GM19328 (cell line): ENCODE data around the gene FARP1.

ENCODE experiments used
- ATAC-seq: cut with Tn5 transposase; IDR thresholded peaks from one replicate; pipeline ENCODE4 v1.9.1; 2021; ENCODE audit warnings: mild to moderate bottlenecking, moderate library complexity; ENCODE audit not compliant: unreplicated experiment

The FARP1 gene

DNA sequence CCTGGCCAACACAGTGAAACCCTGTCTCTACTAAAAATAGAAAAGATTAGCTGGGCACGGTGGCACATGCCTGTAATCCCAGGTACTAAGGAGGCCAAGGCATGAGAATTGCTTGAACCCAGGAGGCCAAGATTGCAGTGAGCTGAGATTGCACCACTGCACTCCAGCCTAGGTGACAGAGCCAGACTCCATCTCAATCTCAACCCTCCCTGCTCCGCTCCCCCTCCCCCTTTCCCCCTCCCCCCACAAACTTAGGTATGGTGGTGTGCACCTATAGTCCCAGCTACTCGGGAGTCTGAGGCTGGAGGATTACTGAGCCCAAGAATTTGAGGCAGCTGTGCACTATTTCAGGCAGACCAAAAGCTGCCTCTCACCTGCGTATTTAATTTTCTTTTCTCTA, 55.8 kb downstream of the FARP1 start:
- no peak for ATAC-seq

DNA sequence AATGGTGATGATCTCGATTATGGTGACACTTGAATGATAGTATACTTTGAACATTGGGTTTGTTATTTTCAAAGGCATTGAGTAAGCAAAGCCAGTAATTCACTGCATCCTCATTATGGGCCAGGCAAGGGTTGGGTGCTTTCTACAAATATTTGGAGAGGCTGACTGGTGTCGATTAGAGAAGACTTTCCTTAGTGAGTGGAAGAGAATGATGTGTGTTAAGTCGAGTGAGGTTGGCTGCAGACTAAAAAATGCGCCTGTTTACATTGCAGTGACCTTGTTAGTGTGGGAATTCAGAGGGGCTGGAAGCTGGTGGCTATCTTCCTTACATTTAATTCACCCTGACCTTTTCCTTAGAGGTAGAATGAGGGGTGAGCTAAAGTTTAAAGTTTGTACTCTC, 56.6 kb downstream of the FARP1 start:
- ATAC-seq: no peak

DNA sequence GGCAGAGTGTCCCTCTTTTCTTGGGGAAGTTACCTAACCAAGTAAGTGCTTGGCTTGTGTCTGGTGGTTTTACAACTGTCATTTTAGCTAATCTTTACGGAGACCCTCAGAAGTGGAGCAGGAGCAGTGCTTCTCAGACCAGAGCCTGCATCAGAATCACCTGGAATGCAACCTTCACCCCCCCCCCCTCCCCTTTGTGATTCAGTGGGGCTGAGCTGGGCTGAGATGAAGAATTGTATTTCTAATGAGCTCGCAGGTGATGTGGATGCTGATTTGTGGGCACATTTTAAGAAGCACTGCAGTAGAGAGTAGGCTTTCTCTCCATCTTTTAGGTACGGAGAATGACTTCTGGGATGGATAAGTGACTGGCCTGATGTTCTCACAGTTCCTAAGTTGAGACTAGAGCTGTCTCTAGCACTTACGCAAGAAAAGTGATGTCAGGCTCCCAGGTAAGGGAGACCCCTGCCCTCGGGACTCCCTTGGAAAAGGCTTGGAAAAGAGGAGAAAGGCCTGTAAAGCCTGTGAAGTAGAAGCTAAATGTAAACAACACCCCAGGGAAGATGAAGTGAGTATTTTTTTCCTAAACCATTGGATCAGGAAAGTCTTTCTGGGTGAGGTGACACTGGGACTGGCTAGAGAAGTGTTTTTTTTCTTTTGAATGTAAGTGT, 57.5 kb downstream of the FARP1 start:
- ATAC-seq: no peak

DNA sequence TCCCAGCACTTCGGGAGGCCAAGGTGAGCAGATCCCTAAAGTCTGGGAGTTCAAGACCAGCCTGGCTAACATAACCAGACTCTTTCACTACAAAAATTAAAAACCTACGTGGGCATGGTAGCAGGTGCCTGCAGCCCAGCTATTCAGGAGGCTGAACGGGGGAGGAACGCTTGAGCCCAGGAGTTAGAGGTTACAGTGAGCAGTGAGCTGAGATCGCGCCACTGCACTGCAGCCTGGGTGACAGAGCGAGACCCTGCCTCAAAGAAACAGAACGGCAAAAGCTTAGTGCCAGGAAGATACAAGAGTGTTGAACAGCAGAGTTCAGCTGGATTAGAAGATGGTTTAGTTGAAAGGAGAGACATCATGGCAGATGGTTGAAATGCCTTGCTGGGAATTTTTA, 58.3 kb downstream of the FARP1 start:
- ATAC-seq: no peak

DNA sequence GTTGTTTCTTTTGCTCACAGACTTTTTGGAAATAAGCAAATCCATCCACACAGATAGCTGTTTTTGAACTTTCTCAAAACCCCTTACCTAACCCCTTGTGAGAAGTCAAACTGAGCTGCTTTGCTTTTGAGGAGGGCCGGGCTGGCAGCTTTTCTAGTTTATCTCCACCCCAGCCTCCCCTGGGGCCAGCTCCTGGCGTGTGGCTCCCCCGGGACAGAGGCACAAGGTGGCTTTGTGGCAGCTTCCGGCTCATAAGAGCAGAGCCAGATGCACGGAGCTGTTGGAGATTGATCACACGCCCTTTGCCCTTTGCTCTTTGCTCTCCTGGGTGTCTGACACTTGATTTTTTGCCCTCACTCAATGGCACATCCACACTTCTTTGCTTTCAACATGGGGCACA, 59.1 kb downstream of the FARP1 start:
- no peak for ATAC-seq

DNA sequence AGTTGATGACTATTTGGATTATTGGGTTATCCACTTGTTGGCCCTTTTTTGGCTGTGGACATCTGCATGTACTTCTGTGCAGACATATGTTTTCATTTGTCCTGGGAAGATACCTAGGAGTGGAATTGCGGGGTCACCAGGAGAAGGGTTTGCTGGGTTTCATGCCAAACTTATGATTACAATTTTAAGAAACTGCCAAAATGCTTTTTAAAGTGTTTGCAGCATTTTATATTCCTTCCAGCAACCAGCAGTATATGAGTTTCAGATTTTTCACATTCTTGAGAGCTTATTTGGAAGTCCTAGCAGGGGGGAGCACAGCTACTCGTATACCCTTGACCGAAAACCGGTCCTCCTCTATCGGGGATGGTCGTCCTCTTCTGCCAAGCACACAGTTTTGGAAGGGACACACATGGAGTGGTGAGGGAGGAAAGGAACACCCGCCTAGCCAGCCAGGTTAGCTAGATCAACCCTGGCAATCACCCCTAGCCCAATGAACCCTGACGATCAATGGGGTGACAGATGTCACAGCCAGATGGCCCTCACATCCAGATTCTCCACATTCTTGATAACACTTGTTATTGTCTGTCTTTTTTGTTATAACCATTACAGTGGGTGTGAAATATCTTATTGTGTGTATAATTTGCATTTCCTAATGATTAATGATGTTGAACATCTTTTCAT, 60.9 kb downstream of the FARP1 start:
- ATAC-seq: no peak

DNA sequence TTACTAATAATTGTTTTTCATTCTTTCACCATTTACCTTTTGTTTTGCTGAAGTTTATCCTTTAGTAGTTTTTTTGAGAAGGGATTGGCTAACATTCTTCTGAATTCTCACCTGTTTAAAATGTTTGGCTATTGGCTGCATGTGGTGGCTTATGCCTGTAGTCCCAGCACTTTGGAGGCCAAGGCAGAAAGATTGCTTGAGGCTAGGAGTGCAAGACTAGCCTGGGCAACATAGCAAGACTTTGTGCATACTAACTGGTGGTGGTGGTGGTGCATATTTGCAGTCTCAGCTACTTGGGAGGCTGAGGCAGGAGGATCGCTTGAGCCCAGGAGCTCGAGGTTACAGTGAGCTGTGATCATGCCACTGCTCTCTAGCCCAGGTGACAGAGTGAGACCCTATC, 61.7 kb downstream of the FARP1 start:
- no peak for ATAC-seq

DNA sequence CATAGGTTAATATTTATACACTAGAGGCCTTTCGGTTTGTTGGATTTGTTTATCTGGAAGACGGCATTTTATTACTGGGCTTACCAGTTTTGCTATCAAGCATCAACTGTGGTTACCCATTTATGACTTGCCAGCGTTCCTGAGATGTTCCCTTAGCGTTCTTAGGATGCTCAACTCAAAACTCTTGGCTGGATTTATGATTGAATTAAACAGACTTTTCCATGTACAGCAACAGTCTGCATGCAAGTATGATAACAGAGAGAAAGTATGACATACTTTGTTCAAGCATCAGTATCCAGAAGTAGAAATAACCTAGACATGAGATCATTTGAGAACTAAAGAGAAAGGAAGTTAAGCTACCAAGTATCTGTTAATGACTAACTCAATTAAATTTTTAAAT, 64.1 kb downstream of the FARP1 start:
- no peak for ATAC-seq

DNA sequence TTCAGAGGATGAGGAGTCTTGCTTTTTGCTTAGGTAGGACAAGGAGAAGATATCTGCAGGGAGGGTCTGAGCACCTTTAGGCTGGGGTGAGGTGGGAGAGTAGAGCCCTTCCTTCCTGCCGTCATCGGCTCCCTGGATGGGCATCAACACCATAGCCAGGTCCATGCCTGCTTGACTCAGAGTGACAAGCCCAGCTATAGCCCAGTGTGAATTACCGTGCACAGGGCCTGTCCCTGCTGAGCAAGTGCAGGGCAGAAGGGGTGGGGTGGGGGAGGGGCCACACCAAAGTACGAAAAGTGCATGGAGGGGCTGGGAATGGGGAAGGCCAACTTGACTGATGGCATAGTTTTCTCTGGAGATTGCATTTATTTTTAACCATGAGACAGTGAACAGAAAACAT, 64.5 kb downstream of the FARP1 start:
- ATAC-seq: no peak

DNA sequence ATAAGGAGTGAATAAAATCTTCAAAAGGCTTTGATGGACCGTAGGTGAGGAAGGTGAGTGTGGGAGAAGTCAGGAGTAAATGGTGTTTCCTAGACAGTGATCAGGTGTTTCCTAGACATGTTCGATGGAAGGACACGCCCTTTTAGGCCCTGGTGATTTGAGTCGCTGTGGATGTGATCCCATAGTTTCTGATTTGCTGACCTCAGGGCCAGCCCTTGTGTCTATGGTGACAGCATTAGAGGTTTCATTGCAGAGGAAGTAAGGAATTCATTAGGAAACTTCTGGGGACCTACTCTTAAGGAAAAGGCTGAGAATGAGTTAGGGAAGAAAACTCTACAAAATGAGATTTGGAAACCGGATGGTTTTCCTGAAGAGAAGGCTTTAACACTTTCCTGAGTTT, 65.7 kb downstream of the FARP1 start:
- no peak for ATAC-seq

DNA sequence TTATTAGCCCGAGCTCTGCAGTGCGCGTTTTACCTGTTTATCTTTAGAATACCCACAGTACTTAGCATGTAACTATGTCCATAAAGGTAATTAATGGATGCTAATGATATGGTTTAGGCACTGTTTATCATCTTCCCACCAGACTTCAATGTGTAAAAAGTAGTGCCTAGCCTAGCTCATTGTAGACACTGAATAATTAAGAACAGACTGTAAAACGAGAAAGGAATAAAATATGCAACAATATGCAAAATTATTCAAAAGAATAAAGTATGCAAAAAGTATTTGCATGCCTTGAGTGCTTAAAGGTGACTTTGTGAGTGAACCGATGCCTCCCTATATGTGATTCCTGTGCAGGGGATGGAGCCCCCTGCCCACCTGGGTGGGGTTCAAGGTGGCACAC, 69.9 kb downstream of the FARP1 start:
- ATAC-seq: no peak

DNA sequence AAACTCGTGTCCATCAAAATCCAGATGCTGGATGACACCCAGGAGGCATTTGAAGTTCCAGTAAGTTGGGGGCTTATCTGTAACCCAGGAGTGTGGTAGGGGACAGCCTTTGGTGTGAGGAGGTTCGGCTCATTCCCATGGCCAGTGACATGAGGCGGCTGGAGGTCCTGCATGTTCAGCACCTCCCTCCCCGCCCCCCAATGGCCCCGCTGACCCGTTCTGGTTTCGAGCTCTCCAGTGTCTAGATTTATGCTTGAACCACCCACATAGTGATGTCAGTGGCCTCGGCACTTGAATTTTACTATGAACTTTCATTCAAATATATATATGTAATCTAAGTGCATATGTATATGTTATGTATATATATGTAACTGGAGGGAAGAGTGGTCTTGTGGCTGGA, 70.5 kb downstream of the FARP1 start:
- ATAC-seq: no peak

DNA sequence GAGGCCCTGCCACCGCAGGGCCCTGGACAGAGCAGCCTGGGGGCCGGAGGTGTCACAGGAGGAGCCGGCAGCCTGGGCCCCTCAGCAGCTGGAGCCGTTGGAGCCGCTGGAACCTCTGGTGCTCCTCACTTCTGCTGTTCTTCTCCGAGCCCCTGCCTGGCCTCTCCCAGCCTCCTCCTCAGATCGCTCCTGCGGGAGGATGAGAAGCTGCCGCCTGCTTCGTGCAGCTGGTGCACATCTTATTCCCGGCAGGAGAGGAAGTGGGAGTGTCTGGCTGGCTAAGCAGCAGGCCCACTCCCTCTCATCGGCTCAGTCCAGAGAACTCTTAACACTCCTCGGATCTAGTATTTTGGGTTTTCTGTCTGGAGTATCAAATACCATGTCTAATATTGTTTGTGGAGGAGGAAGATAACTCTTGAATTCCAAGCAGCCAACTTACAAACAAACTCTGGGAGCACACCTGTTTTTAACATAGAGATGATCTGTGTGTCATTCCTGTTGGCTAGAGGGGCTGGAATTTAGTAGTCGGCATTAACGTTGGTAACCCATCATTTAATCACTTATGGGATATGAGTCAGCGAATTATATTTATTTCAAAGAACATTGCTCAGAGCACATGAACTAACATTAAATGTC, 71.2 kb downstream of the FARP1 start:
- no peak for ATAC-seq

DNA sequence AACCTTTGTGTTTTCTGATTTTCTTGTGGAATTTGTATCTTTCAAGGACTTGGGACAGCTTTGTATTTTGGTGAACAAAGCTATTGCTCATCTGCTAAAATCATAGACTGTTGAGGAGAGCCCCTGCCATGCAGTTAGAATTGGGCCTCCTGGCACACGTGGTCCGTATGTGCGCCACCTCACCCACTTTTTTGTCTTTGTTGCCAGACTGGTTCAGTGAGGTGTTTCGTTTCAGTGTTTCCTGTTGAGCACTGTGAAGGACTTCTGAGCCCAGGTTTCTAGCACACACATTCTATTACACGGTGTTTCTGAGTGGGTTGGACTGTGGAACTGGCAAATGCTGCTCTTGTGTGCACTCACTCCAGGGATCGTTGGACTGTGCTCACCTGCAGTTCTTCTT, 71.8 kb downstream of the FARP1 start:
- ATAC-seq: no peak

DNA sequence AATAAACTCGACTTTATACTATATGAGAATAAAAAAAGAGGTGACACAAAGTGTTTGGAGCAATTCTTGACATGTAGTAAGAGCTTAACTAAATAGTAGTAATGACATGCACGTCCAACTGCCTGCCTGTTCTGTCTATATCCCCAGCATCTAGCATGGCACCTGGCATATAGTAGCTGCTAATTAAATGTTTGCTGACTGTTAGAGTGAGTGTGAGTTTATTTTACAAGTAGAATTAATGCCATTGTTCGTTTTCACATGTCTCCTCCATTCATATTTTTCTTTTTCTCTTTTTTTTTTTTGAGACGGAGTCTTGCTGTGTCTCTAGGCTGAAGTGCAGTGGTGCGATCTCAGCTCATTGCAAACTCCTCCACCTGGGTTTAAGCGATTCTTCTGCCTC, 72.6 kb downstream of the FARP1 start:
- no peak for ATAC-seq

DNA sequence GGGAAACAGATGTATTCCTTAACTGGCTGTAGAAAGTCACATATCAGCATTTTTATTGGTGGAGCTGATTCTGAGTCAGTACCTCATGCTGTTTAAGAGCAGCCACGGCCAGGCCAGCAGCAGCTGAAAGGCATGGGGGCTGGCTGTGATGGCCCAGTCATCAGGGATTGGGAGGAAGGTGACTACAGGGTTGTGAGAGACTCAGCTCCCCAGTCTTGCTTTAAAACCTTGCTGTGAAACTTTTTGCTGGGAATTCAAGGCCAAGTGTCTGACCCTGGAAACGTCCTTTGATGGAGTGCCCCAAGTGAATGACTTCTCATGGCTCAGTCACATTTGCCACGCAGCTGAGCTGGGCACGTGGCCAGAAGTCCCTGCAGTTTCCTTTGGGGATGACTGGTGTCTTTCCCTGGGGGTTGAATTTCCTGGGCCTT, 73.3 kb downstream of the FARP1 start:
- no peak for ATAC-seq

DNA sequence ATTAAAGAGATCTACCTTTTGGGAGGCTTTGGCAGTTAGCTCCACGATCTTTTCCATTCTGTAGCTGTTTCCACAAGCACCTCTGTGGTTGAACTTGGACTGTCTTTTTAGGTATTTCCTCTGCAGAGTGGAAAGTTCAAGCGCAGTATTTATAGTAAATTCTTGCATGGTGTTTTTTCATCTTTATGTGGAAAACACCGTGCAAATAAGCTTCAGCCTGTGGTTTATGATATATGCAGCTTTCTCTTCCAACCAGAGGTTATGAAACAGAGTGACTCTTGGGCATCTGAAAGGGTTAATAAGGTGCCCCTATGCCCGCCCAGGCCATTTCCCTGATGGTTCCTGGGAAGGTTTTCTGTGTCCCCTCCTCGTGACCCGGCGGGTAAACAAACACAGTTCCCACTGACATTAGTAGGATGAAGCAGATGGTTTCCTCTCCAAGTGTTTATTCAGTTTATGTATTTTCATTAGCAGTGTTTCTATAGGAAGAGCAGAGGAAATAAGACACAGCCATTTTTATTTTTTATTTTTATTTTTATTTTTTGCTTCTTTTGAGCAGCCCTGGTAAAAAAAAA, 73.9 kb downstream of the FARP1 start:
- no peak for ATAC-seq

DNA sequence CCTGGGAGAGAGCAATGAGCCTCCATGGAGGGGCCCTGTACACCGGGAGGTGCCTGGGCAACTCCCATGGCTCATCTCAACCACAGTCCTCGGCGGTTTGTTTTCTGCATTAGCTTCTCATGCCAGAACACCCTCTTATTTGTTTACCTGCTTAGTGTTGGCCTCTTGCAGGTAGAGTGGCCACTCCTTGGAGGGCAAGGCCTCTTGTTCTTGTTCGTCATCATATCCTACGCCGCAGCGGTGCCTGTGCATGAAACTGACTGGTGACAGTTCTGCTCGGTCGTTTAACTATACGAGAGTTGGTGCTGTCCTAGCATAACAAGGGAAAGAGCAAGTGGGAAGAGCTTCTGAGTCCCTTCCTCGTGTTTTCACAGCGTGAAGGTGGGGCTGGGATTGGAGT, 74.7 kb downstream of the FARP1 start:
- ATAC-seq: no peak

DNA sequence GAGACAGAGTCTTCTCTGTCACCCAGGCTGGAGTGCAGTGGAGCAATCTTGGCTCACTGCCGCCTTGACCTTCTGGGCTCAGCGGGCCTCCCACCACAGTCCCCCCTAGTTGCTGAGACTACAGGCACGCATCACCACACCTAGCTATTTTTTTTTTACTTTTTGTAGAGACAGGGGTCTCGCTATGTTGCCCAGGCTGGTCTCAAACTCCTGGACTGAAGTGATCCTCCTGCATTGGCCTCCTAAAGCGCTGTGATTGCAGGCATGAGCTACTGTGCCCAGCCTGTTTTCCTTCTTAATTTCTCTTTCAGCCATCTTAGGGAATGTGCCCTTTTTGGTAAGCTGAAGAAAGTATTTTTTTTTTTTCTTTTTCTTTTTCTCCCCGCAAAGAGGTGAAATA, 76.8 kb downstream of the FARP1 start:
- ATAC-seq: no peak

DNA sequence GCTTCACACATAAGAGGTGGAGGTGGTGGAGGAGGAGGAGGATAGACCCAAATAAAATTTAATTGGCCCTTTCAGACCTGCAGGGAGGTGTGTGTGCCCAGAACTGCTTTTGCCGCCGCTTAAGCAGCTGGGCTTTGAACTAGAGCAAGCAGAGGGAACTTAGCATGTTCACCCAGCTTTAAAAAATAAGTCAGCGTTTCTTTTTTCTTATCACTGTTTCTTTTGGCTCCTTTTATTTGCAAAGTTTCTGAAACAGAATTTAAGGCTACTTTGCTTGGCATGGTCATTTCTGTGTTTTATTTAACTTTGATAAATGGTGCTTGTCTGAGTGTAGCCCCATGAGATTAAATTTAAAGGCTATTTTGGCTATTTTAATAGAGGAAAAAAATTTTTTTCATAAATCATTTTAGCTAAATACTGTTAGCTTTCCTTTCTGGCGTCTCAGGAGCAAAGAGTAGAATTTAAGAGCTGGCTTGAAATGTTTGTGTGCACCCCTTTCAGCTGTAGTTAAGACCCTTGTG, 77.4 kb downstream of the FARP1 start:
- ATAC-seq: no peak

DNA sequence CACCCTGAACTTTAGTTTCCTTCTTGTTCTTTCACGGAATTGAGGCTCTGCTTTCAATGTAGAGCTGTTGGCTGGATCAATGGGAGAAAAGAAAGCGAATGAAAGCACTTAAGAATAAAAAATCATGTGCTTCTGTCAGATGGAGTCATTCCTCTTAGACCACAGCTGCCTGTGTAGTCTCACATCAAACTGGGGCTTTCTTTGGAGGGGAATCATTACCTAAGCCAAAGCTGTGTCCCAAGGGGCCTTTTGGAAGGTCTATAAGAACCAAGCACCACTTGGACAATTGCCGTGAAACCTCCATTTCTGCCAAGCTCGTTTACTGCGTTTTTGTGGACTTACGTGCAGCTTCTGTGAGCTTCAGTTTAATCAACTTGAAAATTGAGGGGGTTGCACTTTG, 78.3 kb downstream of the FARP1 start:
- ATAC-seq: no peak

DNA sequence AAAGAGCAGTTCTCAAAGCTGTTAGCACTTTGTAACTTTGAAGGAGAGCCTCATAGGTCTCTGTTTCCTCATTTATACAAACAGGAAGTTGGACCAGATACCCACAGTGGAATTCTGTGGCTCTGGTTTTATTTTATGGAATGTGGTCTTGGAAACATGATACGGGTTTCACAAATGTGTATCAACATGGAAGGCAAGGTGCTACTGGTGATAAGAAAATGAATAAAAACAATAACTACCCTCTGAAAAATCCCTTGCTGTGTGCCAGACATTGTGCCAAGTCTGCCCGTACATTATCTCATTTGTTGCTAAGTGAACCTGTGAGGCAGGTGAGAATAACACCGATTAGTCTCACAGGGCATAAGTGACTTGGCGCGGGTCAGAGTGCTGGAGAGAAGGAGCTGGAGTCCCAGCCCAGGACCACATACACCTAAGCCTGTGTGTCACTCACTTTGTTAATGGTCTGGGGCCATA, 79.2 kb downstream of the FARP1 start:
- no peak for ATAC-seq
